Measurements from ENCODE around the gene KIF16B. TPM values are rescaled to one million over a fixed set of nuclear protein-coding genes. Genes with fewer than 3 reads are reported as not detected.

The KIF16B gene
- total and polyA plus RNA-seq, 2 of the 13 experiments (the other 11 are each of a cell fraction or from before 2014, with no cell fraction given) = 6.9 to 18.0 TPM

- Histone ChIP-seq H3K4me3 (replicated peaks in 1 of 3; ENCODE audit: insufficient read depth in 1 of 3, low read depth in 2 of 3, low read length in 3 of 3) (no peak overlapping the region), H3K4me2 (ENCODE audit: low read depth, low read length) (no peak overlapping the region), H3K9me3 (ENCODE audit: low read length) (no peaks in the 10 kb centered on the region), H4K20me1 (ENCODE audit: insufficient read depth, low read length) (peaks cover 5% of the 10 kb centered on the region; the same call in 1 of the 2 replicates), H3K27ac (ENCODE audit: extremely low read length, insufficient read depth, low read length) (no peak overlapping the region), H3K36me3 (replicated peaks in 1 of 2; ENCODE audit: control insufficient read depth in 1 of 2, insufficient read depth in 2 of 2, low read length in 2 of 2) (no peaks in the 10 kb centered on the region), H2AFZ (ENCODE audit: low read length) (no peak overlapping the region), H3K27me3 (ENCODE audit: control insufficient read depth in 1 of 2, insufficient read depth in 2 of 2, low read length in 2 of 2) (no peaks in the 10 kb centered on the region), H3K4me1 (ENCODE audit: insufficient read depth, low read length) (peaks cover 40% of the 10 kb centered on the region), H3K9ac (ENCODE audit: insufficient read depth, low read depth, low read length) (no peak overlapping the region), H3K79me2 (ENCODE audit: insufficient read depth, low read length) (no peaks in the 10 kb centered on the region)
- FAIRE-seq (no peak), ATAC-seq (peak; percentile 13; the same call in 2 of the 3 replicates), DNase-seq (ENCODE audit: low spot score) (peak; percentile 83)
- intact Hi-C loops (cut with micrococcal nuclease; ENCODE audit: unreplicated experiment) = loop anchor here (5.0 to 10.0 kb wide), 5 partner anchors 287 to 1495 kb away; no protein-coding TSS in a partner anchor
- 29% methylated on average over 3 of the region's 3 CpGs for WGBS (ENCODE audit: low lambda C conversion rate)
- CTCF ChIA-PET (ENCODE audit: low intra/inter-chr PET ratio, low total read pairs) = no interaction called here
- BruUV-seq (replicated peaks) = no TSS peak
- POLR2A ChIA-PET = no interaction called here
- in situ Hi-C loops (cut with HindIII; ENCODE audit: extremely low pct_ligation_motif_present, low pct_unique_long_range_greater_than_20kb) = loop anchor here (10.0 kb wide), 2 partner anchors 235 to 765 kb away; no protein-coding TSS in a partner anchor
- TF ChIP-seq FOXP1 (IDR thresholded peaks at IDR 0.05) = no peak
- TF ChIP-seq FOXP1 (CRISPR knock-in tag; IDR thresholded peaks at IDR 0.05) = peak; percentile 21; the same call in 1 of the 2 replicates
- no peak for TF ChIP-seq SOX13 (IDR thresholded peaks at IDR 0.05)
- peak in 1 of 2 experiments; percentile 16; a peak in 1 of 4 replicates for TF ChIP-seq SOX13 (CRISPR knock-in tag; conservative IDR thresholded peaks at IDR 0.05 in 1 of 2, IDR thresholded peaks at IDR 0.05 in 1 of 2)
- TF ChIP-seq CTCF (CRISPR knock-in tag; IDR thresholded peaks at IDR 0.05) = no peak
- no peak for TF ChIP-seq IKZF1 (IDR thresholded peaks at IDR 0.05)
- no peak for TF ChIP-seq ZNF280D (CRISPR knock-in tag; IDR thresholded peaks at IDR 0.05)
- no peak for TF ChIP-seq PHF8 (CRISPR knock-in tag; IDR thresholded peaks at IDR 0.05)
- TF ChIP-seq MNT (IDR thresholded peaks at IDR 0.05) = peak; percentile 43; the same call in 1 of the 2 replicates
- TF ChIP-seq ZFP37 (CRISPR knock-in tag; IDR thresholded peaks at IDR 0.05; ENCODE audit: borderline replicate concordance) = no peak
- TF ChIP-seq BCLAF1 (IDR thresholded peaks at IDR 0.05) = no peak
- TF ChIP-seq SOX5 (CRISPR knock-in tag; IDR thresholded peaks at IDR 0.05; ENCODE audit: borderline replicate concordance) = peak; percentile 48; the same call in 1 of the 2 replicates
- TF ChIP-seq FOXA3 (CRISPR knock-in tag; IDR thresholded peaks at IDR 0.05) = peak; percentile 16; the same call in 1 of the 2 replicates
- no peak for TF ChIP-seq ATRX (CRISPR knock-in tag; IDR thresholded peaks at IDR 0.05; ENCODE audit: borderline replicate concordance)
- no peak for TF ChIP-seq STAG1 (CRISPR knock-in tag; IDR thresholded peaks at IDR 0.05)
- no peak for TF ChIP-seq ZNF776 (CRISPR knock-in tag; IDR thresholded peaks at IDR 0.05)
- TF ChIP-seq SOX6 (IDR thresholded peaks at IDR 0.05) = no peak
- no peak for TF ChIP-seq SOX6 (CRISPR knock-in tag; IDR thresholded peaks at IDR 0.05)
Measured at GRCh38 chr20:16479666-16480065, 93.6 kb downstream of the KIF16B start.
